Nasal cavity respiratory epithelium epithelial cell of viscerocranial mucosa (primary cell): Measurements from ENCODE around the gene FCAMR. TPM values are rescaled to one million over a fixed set of nuclear protein-coding genes. Genes with fewer than 3 reads are reported as not detected.

Experiments
- total RNA-seq: library from RNA; depleted of rRNA; stranded (reverse); fragments of >200 nt; gene quantifications from 2 replicates; pipeline ENCODE4 v1.2.3, GENCODE V29; 2014

Gene FCAMR, protein sequence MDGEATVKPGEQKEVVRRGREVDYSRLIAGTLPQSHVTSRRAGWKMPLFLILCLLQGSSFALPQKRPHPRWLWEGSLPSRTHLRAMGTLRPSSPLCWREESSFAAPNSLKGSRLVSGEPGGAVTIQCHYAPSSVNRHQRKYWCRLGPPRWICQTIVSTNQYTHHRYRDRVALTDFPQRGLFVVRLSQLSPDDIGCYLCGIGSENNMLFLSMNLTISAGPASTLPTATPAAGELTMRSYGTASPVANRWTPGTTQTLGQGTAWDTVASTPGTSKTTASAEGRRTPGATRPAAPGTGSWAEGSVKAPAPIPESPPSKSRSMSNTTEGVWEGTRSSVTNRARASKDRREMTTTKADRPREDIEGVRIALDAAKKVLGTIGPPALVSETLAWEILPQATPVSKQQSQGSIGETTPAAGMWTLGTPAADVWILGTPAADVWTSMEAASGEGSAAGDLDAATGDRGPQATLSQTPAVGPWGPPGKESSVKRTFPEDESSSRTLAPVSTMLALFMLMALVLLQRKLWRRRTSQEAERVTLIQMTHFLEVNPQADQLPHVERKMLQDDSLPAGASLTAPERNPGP
- under 0.01 TPM in 1 of 2 replicates, not detected in the other for total RNA-seq

DNA sequence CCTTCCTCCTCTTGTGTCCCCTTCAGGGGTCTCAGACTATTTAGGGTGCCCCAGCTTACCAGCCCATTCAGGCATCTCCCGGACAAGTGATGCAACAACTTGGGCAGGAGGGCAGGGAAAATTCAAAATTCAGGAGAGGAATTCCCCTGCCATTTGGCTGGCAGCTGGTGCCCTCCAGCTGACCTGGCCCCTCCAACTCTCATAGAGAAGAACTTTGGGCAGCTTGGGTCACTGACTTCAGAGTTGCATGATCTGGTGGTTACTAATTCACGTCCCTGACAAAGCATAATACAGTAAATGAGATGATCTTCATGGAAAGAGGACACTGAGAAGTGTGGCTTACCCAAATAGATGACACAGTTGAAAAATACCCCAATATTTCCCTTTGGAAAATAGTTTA, at the start of gene FCAMR:
TSS of gene FCAMR (minus strand) at position 15 of the 400 bp plus-strand sequence. CDS start 335 bp downstream, outside the sequence.

DNA sequence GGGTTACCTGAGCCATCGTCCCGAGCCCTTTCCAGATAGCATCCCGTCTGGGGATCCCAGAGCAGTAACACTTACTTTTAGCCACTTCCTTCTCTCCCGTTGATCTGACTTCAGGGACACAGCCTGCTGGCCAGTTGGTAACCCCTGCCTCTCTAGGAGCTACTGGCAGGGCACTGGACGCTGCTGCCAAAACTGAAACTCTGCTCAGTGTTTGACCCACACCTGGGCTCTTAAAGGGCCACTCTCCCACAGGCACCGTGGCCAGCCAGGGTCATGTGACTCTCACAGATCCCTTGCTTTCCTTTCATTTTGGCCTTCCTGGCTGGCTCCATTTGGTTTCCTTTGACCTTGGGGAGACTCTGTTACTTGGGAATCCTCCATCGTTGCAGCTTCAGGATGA, 24.0 kb downstream of the FCAMR start, which contains the start of gene PIGR:
TSS of gene PIGR (minus strand) at position 206 of the 400 bp plus-strand sequence. CDS start 5,935 bp downstream, outside the sequence.

DNA sequence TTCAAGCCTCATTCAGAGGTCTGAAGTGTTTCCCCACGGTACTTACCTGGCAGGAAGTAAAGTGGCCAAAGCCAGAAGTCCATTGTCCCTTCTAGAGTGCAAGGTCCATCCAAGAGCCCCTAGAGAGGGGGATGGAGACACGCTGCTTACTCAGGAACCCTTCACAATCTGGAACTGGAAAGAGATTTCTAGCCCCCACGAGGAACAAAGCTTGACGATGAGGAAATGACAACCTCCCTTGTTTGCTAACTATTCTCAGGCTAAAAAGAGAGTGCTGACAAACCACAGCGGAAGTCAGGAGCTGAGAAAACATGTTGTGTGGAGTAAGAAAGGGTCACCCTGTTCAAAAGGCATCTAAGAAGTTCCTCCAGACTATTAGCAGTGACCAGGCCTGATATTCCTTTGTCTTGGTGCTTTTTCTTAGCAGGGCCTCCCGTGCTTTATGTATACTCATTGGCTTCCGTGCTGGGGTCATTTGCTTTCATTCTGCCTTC, 48.4 kb downstream of the FCAMR start, which contains the start of gene FCMR:
TSS of gene FCMR (minus strand) at position 170 of the 494 bp plus-strand sequence. CDS start at position 83, 87 bp downstream.

Other genes starting within 250 kb of the FCAMR start
- not detected in 2 replicates for gene IL19, start 199.7 kb downstream of the FCAMR start, total RNA-seq
- not detected in 2 replicates for gene IL10, start 198.0 kb downstream of the FCAMR start, total RNA-seq
- gene IL20, start 104.8 kb downstream of the FCAMR start, total RNA-seq, result 0.43 and 3.8 TPM in 2 replicates
- 0.50 and 5.8 TPM in 2 replicates for gene IL24, start 73.0 kb downstream of the FCAMR start, total RNA-seq
- 0.34 and 0.36 TPM in 2 replicates for gene FCMR, start 48.5 kb downstream of the FCAMR start, total RNA-seq
- 1.7 and 14.5 TPM in 2 replicates for gene PIGR, start 24.0 kb downstream of the FCAMR start, total RNA-seq
- 33.2 and 37.3 TPM in 2 replicates for gene C1orf116, start 62.3 kb upstream of the FCAMR start, total RNA-seq
- gene YOD1, start 80.7 kb upstream of the FCAMR start, total RNA-seq, result 15.8 and 26.3 TPM in 2 replicates
- 35.8 and 98.8 TPM in 2 replicates for gene PFKFB2, start 82.8 kb upstream of the FCAMR start, total RNA-seq
- not detected in 2 replicates for gene C4BPB, start 118.4 kb upstream of the FCAMR start, total RNA-seq
- not detected in 2 replicates for gene C4BPA, start 133.8 kb upstream of the FCAMR start, total RNA-seq